C4-2B (cell line): ENCODE data around the gene IGF1.
"Not testable (repeated sequence)": the region's sequence is repeated elsewhere in the genome, so short reads cannot be mapped to it uniquely, and the experiment has no call there.

ENCODE experiments used
- H3K27ac ChIP-seq: fragments of 450-650 bp; 2 replicates; pipeline ENCODE4 v1.5.1; 2017
- ZFX ChIP-seq: fragments of 450-650 bp; IDR thresholded peaks from 2 replicates; pipeline ENCODE4 v1.6.1; 2017
- TF ChIP-seq, protein P1 (sequence below): fragments of 450-650 bp; conservative IDR thresholded peaks from 2 replicates; pipeline ENCODE4 v1.5.1; 2017; ENCODE audit warnings: mild to moderate bottlenecking

The IGF1 gene

DNA sequence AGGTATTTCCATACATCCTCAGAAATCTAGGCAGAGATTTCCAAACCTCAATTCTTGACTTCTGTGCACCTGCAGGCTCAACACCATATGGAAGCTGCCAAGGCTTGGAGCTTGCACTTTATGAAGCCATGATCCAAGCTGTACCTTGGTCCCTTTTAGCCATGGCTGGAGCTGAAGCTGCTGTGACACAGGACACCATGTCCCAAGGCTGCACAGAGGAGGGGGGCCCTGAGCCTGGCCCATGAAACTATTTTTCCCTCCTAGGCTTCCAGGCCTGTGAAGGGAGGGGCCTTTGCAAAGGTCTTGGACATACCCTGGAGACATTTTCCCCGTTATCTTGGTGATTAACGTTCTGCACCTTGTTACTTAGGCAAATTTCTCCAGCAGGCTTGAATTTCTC, 110.5 kb downstream of the IGF1 start:
- TF ChIP-seq, protein P1, sequence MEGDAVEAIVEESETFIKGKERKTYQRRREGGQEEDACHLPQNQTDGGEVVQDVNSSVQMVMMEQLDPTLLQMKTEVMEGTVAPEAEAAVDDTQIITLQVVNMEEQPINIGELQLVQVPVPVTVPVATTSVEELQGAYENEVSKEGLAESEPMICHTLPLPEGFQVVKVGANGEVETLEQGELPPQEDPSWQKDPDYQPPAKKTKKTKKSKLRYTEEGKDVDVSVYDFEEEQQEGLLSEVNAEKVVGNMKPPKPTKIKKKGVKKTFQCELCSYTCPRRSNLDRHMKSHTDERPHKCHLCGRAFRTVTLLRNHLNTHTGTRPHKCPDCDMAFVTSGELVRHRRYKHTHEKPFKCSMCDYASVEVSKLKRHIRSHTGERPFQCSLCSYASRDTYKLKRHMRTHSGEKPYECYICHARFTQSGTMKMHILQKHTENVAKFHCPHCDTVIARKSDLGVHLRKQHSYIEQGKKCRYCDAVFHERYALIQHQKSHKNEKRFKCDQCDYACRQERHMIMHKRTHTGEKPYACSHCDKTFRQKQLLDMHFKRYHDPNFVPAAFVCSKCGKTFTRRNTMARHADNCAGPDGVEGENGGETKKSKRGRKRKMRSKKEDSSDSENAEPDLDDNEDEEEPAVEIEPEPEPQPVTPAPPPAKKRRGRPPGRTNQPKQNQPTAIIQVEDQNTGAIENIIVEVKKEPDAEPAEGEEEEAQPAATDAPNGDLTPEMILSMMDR, result no peak
- no peak for TF ChIP-seq ZFX
- H3K27ac ChIP-seq, result no peak overlapping the region

DNA sequence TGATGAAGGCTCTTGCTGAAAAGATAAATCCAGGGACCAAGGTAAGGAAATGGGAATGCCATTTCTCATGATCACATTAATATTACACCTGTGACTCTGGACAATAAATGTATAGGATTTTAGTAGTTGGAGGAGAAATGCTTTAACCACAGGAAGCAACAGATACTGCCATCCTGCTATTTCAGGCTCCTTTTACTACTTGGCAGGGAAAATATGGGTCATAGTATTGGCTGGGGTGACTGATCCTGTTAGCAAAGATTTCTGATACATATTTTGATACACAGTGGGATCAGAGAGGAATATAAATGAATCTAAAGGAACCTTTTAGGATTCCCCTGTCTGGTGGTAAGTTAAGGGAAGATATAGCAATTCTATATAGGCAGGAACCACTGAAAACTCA, 115.0 kb downstream of the IGF1 start:
- TF ChIP-seq, protein P1, result no peak
- TF ChIP-seq ZFX, result no peak
- H3K27ac ChIP-seq, result no peak overlapping the region

DNA sequence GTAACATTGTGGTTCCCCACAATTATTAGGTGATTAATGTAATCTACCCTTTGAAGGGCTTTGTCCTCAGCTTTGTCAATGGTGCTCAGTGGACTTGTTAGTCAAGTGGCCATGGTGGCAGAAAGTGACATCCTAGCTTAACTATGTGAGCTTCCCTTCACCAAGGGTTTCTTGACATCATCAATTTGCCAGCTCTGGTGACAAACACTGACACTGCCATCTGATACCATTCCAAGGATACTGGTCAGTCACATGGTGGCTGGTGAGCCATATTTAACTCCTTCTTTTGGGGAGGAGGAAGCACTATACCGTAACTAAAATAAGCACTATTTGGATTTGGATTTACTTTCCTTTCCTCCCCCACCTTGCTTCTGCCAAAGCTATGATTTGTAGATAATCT, 115.7 kb downstream of the IGF1 start:
- H3K27ac ChIP-seq, result no peak overlapping the region
- no peak for TF ChIP-seq ZFX
- TF ChIP-seq, protein P1, result no peak

DNA sequence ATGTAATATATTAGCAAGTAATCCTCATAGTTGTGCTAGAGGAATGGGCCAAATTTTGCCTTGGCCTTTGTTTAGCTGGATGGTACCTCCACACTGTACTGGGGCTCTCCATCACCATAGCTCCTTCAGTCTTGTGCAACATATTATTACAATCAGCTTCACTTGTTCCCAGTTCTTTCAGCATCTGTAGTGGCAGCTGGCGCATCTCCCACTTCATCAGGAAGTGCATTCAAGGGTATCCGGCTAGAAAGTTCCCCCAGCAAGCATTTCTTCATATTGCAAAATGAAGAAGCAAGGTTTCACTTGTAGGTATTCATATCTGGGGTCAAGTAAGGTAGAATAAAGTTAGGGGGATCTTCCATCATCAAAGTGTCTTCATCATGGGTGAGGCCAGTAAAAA, 123.7 kb downstream of the IGF1 start:
- no peak overlapping the region for H3K27ac ChIP-seq
- TF ChIP-seq, protein P1, result no peak
- no peak for TF ChIP-seq ZFX

DNA sequence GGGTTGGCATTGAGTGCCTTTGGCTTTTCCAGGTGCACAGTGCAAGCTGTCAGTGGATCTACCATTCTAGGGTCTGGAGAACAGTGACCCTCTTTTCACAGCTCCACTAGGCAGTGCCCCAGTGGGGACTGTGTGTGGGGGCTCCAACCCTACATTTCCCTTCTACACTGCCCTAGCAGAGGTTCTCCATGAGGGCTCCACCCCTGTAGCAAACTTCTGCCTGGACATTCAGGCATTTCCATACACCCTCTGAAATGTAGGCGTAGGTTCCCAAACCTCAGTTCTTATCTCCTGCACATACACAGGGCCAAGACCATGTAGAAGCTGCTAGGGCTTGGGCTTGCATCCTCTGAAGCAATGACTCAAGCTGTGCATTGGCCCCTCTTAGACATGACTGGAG, 126.1 kb downstream of the IGF1 start:
- H3K27ac ChIP-seq, result not testable (repeated sequence)

DNA sequence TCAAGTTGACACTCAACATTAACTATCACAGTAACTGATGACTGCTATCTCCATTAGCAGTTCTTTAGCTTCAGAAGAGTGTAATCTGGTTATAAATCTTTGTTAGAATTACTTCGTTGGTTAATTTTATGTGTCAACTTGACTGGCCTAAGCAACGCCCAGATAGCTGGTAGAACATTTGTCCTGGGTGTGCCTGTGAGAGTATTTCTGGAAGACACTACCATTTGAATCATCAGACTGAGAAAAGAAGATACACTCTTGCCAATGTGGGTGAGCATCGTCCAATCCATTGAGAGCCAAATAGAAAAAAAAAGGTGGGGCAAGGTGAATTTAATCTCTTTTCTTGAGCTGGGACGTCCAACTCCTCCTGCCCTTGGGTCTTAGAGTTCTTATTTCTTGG, 129.0 kb downstream of the IGF1 start:
- TF ChIP-seq, protein P1, result no peak
- no peak for TF ChIP-seq ZFX
- no peak overlapping the region for H3K27ac ChIP-seq

DNA sequence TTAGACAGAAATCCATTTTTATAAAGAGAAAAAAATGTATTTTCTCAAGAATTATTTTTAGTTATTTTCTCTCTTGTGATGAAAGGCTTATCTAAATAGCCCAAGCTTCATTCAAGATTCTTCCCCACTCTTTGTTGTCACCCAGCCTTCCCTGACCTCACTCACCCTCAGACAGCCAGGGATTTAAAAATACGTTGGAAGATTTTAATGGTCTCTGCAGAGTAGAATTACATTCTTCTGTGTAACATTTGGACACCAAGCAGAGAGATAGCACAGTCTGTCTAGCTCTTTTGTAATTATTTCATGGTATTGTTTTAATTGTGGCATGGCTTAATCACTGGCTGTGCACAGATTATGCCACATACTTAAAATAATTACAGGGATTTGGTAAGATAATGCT, 130.3 kb downstream of the IGF1 start:
- TF ChIP-seq, protein P1, result no peak
- no peak for TF ChIP-seq ZFX
- no peak overlapping the region for H3K27ac ChIP-seq

DNA sequence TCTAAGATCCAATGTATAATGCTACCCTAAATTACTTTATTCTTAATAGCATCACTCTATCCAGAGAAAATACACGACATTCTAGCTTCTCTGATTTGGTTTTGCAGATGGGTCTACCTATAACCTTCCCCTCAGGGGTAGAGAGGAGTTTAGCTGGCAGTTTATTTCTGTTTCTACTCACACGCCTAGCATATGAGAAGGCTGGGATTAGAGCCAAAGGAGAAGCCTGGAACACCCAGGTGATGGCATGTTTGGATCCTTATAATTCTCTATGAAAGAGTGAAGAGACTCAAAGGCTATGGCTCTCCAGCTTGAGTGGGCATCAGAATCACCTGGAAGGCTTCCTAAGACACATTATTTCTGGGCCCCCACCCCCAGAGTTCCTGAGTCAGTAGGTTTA, 131.3 kb downstream of the IGF1 start:
- no peak overlapping the region for H3K27ac ChIP-seq
- no peak for TF ChIP-seq ZFX
- TF ChIP-seq, protein P1, result no peak
